GM19351 (cell line): ENCODE data around the gene PGM2L1.
"Not testable (repeated sequence)": the region's sequence is repeated elsewhere in the genome, so short reads cannot be mapped to it uniquely, and the experiment has no call there.

ENCODE experiments used
- ATAC-seq: cut with Tn5 transposase; IDR thresholded peaks from one replicate; pipeline ENCODE4 v1.9.1; 2021; ENCODE audit warnings: mild to moderate bottlenecking, moderate library complexity; ENCODE audit not compliant: unreplicated experiment

PGM2L1 gene

GRCh38 chr11:74341921-74342320 is 56.3 kb downstream of the PGM2L1 start:
- ATAC-seq = no peak

GRCh38 chr11:74339619-74340018 is 58.6 kb downstream of the PGM2L1 start:
- ATAC-seq = no peak

DNA sequence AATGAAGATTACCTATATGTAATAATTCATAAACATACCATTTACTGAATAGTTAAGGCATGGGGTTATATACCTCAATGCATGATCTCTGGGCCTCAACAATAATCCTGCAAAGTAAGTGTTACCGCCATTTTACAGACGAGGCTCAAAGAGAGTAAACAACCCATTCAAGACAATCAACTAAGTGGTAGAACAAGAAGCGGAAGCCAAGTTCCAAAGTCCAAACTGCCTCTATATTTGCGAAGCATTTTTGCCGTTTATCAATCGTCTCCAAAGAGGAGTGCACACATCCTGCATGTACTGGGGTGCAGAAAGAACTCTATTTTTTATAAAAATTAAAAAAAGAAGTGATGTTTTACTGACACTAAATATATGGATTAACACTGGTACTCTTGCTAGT is 59.3 kb downstream of the PGM2L1 start:
- no peak for ATAC-seq

- no peak for ATAC-seq
These were observed 65.0 kb downstream of the PGM2L1 start for GRCh38 chr11:74333193-74333592.

DNA sequence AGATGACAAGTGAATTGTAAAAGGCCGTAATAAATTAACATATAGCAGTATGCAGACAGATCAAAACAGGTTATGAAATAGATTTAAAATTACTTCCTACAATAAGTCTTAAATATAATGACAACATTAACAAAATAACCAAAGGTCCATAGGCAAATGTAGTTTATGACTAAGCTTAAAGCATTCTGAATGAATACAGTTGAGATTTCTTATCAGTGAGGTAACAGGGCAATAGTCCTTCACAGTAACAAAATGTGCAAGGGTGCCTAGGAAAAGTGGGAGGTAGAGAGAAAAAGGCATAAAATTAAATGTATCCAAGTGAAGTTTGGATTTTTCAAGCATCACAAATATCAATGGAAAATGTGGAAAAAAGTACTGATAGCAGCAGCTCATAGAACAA is 65.9 kb downstream of the PGM2L1 start:
- ATAC-seq = no peak

GRCh38 chr11:74331000-74331399 is 67.2 kb downstream of the PGM2L1 start:
- ATAC-seq = not testable (repeated sequence)

GRCh38 chr11:74330075-74330858 is 68.0 kb downstream of the PGM2L1 start:
- ATAC-seq = no peak

DNA sequence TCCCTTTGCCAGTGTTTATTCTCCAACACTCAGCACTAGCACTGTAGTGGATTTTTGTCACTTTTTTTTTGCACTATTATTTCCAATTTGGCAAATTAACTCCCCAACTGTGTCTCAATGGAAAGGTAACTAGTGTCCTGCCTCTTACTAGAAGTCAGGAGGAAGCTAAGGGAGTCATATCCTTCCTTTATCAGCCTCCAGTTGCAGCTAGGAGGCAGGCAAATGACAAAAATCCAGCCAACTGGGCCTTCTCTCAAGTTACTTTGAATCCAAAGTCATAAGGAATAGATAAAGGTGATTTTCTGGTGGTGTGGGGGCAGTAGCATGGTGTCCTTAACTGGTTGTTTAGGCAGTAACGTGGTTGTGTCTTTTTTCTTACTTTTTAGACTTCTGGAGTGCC is 71.2 kb downstream of the PGM2L1 start:
- ATAC-seq = no peak

DNA sequence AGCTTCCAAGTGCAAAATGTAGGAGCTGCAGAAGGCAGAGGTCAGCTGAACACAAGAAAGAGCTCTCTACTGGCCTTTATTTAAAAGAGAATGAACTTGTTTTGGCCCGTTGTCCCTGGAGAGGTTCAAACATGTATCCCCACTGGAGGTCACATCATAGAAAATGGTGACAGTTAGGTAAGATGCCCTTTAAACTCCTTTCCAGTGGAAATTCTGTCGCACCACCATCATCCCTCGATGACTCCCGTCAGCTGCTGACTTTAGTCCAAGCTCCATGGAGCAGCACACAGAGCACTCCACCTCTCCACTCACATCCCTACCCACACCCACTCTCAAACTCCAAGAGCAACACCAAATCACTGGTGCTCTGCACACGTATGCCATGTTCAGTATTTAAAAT is 71.6 kb downstream of the PGM2L1 start:
- no peak for ATAC-seq

GRCh38 chr11:74325649-74326645 is 72.3 kb downstream of the PGM2L1 start:
- no peak for ATAC-seq

GRCh38 chr11:74322667-74323066 is 75.6 kb downstream of the PGM2L1 start:
- ATAC-seq = no peak

- ATAC-seq = no peak
These were observed 76.6 kb downstream of the PGM2L1 start for GRCh38 chr11:74321487-74322188.

GRCh38 chr11:74320538-74320937 is 77.7 kb downstream of the PGM2L1 start:
- ATAC-seq = no peak

DNA sequence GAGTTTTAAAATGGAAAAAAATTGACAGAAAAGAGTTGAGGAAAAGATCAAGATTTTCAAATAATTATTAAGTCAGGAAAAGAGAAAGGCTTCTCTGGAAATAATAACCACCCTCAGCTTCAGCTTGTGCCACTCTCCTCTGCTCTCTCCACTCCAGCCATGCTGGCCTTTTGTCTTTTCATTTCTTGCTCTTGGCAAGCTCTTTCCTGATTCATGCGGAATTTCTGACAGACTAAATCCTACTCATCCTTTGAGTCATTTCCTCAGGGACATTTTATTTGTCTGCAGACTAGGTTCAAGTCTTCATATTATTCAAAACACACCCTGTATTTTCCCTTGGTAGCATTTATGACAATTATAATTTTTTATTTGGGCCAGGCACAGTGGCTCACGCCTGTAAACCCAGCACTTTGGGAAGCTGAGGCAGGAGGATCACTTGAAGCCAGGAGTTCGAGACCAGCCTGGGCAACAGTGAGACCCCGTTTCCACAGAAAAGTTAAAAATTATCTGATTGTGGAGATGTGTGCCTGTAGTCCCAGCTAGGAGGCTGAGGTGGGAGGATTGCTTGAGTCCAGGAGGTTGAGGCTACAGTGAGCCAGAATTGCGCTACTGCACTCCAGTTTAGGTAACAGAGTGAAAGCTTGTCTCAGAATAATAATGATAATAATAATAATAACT is 79.0 kb downstream of the PGM2L1 start:
- no peak for ATAC-seq

DNA sequence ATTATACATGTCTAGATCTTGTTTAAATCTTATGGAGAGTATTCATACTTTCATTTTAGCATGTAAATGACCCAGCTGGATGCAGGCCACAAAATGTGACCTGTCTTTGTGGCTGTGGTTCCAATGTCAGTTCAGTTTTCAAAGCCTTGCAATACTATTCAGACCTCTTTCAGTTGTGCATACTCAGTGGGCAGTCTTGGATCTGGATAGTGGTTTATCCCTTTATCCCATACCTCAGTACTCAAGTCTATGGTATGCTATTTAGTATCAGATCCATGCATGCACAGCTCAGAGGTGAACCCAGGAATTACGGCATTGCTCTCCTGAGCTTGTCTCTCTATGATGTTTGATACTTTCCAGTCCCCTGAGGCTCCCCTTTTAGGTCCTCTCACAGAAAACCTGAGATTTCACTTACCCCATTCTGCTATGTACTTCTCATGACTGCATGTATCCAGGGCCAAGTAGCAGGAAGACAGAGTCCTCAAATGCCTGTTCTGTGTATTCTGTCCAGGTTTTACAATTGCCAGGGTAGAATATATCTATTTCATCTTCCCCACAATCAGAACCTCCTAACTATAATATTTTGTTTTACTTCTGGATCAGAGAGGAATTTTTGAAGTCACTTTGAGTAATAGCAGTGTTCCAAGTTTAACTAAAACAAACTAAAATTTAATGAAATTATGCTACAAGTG is 79.8 kb downstream of the PGM2L1 start:
- no peak for ATAC-seq

GRCh38 chr11:74316772-74317505 is 81.3 kb downstream of the PGM2L1 start:
- ATAC-seq = no peak

DNA sequence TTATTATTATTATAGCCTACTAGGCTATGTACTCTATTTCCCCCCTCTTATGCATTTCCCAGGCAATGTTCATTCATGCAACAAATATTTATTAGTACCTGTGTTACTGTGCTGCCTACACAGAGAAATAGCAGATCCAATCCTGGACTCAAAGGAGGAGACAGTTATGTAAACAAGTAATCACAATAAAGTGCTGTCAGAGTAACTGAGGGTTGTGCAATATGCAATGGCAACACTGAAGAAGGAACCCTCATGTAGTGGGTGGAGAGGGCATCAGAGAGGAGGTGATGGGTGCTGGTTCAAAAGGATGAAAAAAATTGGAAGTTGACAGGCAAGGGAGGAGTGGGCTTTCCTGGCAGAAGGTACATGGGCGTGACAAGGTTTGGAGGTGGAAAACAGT is 85.9 kb downstream of the PGM2L1 start:
- no peak for ATAC-seq

GRCh38 chr11:74311352-74311926 is 86.8 kb downstream of the PGM2L1 start, which contains the start of gene P4HA3:
P4HA3 (minus strand) TSS chr11:74311640; CDS start chr11:74311611, 29 bp downstream.
- no peak for ATAC-seq

DNA sequence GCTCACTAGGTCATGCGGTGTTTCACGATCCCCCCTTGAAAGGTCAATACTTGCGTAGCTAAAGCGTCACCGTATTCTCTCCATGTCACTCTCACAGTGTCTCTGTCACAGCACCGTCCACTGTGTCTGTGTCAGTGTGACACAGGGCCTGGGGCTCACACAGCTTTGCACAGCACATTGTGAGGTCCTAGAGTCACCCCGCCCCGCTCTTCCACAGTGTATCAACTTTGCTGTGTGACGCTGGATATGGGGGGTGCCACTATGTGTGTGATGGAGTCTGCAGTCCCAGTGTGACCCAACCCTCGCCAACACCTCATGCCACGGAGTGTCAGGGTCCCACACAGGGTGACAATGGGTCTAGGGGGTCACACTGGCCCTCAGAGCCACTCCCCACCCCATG is 87.4 kb downstream of the PGM2L1 start:
- no peak for ATAC-seq
